Large intestine (tissue), 3 donors: ENCODE data around the gene EMILIN3. TPM values are rescaled to one million over a fixed set of nuclear protein-coding genes. Genes with fewer than 3 reads are reported as not detected.

Experiments used
- DNase-seq, 2 donors: peaks; one replicate each; pipeline versions ENCODE4 v3.0.0 to v3.0.0-alpha.2; 2013
- H3K27ac ChIP-seq: one replicate; pipeline ENCODE4 v1.5.1; 2013; ENCODE audit warnings: low read length
- H3K27me3 ChIP-seq: 2 replicates; pipeline ENCODE4 v1.6.1; 2013; ENCODE audit warnings: low read length; ENCODE audit not compliant: control insufficient read depth, insufficient read depth
- H3K36me3 ChIP-seq: 2 replicates; pipeline ENCODE4 v1.6.1; 2013; ENCODE audit warnings: low read length; ENCODE audit not compliant: control insufficient read depth, insufficient read depth
- H3K4me1 ChIP-seq: one replicate; pipeline ENCODE4 v1.6.1; 2013; ENCODE audit warnings: low read length; ENCODE audit not compliant: control insufficient read depth, insufficient read depth
- H3K4me3 ChIP-seq: one replicate; pipeline ENCODE4 v1.5.1; 2013; ENCODE audit warnings: low read length
- H3K9me3 ChIP-seq: one replicate; pipeline ENCODE4 v1.6.1; 2013; ENCODE audit warnings: mild to moderate bottlenecking, low read depth, low read length, moderate library complexity; ENCODE audit not compliant: control insufficient read depth
- WGBS: methylation state at CpG from one replicate; pipeline ENCODE4 v1.1.5; 2013; ENCODE audit warnings: low lambda C conversion rate; ENCODE audit not compliant: insufficient coverage; 5-methylcytosine and 5-hydroxymethylcytosine counted together
- polyA plus RNA-seq: library from polyadenylated mRNA; unstranded; fragments of 120-200 nt; gene quantifications from one replicate; pipeline ENCODE4 v1.2.1, GENCODE V29; 2013

Gene EMILIN3
- polyA plus RNA-seq, 1 donor, result 4.0 TPM

DNA sequence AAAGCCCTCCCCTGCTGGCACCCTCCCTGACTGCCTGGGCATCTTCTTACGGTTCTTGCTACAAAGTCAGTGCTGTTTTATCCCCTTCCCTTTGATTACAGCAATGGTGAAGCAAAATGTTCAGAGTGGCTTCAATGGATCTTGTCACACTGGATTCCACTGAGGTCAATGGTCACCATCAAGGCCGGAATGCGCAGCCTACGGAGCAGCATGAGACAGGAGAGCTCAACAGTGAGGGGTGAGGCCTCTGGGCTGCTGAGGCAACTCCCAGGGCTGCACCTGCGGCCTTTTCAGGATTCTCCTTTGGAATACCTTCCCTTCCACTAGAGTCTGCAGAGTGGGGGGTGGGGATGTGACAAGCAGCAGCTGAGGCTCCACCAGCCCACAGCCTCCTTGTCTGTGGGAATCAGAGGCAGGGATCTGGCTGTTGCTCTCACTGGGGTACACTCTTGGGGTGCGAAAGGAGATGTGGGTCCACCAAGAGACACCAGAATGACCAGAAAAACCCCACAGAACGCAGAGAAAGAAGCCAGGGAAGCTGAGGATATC lies 40.4 kb upstream of the EMILIN3 start:
- no peaks in the 10 kb centered on the region for H3K27me3 ChIP-seq
- no peaks in the 10 kb centered on the region for H3K9me3 ChIP-seq
- no peaks in the 10 kb centered on the region for H3K4me1 ChIP-seq
- WGBS, result no CpG with 5 or more reads among the region's 7 CpGs
- H3K4me3 ChIP-seq, result no peak overlapping the region
- H3K36me3 ChIP-seq, result peaks cover 83% of the 10 kb centered on the region
- H3K27ac ChIP-seq, result no peak overlapping the region
- no peak for DNase-seq

DNA sequence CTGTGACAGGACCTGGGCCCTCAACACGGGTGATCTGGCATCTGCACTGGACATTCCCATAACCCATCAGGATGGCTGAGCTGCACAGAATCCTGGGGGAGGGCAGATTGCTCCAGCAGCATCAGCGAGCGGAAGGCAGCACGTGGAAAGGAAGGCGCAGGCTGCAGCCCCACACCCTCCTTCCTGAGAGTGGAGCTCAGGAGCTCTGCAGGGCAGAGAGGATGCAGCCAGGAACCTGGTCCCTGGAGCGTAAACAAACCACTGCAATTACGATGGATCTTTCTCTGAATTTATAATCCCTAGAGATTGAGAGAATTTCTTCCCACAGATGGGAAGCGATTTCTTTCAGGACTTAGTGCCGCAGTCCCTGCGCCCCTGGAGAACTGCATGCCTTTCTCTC lies 39.7 kb upstream of the EMILIN3 start:
- no CpG with 5 or more reads among the region's 10 CpGs for WGBS
- H3K27me3 ChIP-seq, result no peaks in the 10 kb centered on the region
- H3K36me3 ChIP-seq, result peaks cover 80% of the 10 kb centered on the region
- H3K9me3 ChIP-seq, result no peaks in the 10 kb centered on the region
- DNase-seq, result no peak
- H3K4me3 ChIP-seq, result no peak overlapping the region
- no peak overlapping the region for H3K27ac ChIP-seq
- H3K4me1 ChIP-seq, result no peaks in the 10 kb centered on the region

DNA sequence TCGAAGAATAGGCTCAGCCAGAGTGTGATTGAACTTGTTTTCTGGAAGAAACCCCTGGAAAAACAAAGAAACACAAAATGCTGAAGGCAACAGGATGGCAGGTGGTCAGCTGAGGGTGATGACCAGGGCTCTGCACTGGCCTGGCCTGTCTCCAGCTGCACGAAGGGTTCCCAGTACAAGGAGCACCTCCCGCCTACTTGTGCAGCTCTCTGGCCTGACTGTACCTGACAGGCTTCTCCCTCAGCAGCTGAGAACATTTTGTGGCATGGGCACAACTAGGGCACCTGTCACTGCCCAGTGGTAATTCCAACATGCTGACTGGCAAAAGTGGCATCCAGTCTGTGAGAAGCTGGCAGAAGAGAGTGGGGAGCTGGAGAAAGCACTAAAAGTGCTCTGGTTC lies 38.8 kb upstream of the EMILIN3 start:
- H3K4me3 ChIP-seq, result no peak overlapping the region
- WGBS, result no CpG with 5 or more reads among the region's 3 CpGs
- no peaks in the 10 kb centered on the region for H3K4me1 ChIP-seq
- peaks cover 73% of the 10 kb centered on the region for H3K36me3 ChIP-seq
- no peaks in the 10 kb centered on the region for H3K9me3 ChIP-seq
- no peak for DNase-seq
- H3K27ac ChIP-seq, result no peak overlapping the region
- no peaks in the 10 kb centered on the region for H3K27me3 ChIP-seq

DNA sequence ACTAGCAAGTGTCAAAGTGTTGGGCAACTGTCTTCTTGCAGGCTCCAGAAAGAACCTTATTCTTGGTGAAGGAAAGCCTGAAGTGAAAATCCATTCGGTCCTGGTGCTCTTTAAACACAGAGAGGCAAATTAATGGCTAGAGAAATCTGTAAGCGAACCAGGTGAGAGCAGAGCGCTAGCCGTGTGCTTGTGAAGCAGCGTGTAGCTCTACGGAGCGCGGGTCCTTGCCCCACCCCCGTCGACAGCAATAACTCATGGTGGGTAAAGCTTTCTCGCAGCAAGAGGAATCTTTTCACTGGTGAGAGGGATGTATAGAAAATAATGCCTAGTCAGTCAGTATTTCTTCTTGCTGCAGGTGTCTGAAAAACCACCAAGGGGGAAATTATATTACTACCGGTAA lies 37.0 kb upstream of the EMILIN3 start:
- 100% methylated on average over 1 of the region's 12 CpGs for WGBS
- DNase-seq, result no peak
- Histone ChIP-seq H3K36me3 (peaks cover 56% of the 10 kb centered on the region), H3K27me3 (no peaks in the 10 kb centered on the region), H3K4me1 (no peaks in the 10 kb centered on the region), H3K4me3 (no peak overlapping the region), H3K27ac (no peak overlapping the region), H3K9me3 (no peaks in the 10 kb centered on the region)

DNA sequence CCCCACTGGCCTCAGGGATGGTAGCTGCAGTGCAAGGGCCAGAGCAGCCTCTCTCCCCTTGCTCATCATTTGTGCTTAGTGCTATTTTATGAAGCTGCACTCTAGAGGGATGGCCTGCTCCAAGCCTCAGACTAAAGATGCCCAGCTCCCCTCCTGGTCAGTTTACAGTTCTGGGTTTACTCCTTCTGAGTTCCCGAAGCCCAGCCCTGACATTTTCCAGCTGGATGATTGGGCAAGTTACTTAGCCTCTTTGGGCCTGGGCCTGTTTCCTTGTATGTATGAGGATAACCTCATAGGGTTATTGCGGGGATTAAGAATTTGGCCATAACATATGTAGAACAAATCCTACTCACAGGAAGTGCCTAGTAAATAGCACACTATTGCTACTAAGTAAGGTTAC lies 31.8 kb upstream of the EMILIN3 start:
- Histone ChIP-seq H3K4me3 (no peak overlapping the region), H3K9me3 (no peaks in the 10 kb centered on the region), H3K4me1 (no peaks in the 10 kb centered on the region), H3K27me3 (peaks cover 2% of the 10 kb centered on the region), H3K36me3 (peaks cover 9% of the 10 kb centered on the region), H3K27ac (no peak overlapping the region)
- 80% methylated on average over 1 of the region's 2 CpGs for whole genome bisulfite sequencing
- DNase-seq, result peak in 1 of 2 donors; percentile 19

DNA sequence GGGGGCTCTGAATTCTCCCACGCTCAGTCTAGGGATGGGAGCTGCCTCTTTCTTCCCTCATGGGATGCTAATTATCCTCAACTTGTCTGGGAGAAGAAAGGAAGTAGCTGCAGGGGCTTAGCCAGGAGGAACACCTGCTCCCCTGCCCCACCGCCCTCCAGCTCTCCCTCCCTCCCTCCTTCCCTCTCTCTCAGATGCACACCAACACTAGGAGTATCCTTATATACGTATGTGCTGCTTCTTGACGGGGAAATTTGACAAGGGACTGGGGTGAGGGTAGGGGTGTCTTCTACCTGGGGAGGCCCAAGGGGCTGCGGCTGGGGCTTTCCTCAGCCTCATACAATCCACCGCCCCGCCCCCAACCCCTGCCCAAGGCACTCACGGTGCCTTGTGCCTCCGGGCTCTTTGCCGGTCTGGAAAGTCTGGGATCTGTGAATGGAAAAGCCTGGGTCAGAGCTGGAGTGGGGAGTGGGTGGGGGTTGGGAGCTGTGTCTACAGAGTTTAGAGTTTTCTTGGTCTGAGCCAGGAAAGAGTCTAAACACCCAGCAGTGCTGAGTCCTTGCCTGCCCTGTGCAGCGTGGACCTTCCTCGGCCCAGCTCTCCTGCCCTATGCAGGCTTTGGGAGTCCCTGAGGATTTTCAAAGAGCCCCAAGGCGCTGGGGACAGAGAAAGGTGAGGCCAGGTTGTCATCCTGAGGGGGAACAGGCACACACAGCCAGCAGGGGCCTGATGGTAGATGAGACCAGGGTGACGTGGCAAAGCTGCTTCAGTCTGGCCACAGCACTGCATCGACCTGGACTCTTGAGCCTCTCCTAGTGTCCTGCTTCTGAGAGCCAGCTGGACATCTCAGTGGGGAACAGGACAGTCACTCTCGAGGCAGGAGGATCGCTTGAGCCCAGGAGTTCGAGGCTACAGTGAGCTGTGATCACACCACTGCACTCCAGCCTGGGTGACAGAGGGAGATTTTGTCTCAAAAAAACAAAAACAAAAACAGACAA lies 29.3 kb upstream of the EMILIN3 start:
- H3K27ac ChIP-seq, result no peak overlapping the region

DNA sequence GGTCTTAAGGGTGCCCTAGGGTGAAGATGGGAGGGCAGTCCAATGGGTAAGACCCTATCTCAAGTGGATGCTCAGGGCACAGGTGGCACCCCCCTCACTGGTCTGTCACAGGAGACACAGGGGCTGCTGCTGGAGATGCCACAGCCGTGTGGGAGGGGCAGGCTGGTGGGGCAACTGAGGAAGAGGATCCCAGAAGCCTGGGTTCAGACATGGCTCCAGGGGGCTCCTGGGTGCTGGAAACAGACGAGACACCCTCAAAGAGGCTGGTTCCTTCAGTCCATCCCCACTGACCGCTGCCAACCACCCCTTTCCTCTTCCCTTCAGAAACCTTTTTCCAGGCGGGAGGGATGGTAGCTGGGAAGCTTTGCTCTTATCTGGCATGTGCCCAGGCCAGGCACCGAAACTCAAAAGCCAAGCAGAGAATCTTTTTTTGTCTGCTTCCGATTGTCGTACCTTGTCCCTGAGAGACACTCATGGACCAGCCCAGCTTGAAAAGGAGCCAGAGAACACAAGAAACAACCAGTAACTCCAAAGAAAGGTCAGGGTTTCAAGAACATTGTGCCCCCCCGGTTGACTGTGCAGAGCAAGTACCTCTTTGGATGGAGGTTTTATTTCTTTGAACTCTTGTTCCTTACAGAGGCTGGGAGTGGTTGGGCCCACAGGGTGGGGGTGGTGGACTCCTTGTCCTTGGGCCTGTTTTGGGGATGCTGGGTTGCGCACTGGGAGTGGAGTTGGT lies 28.5 kb upstream of the EMILIN3 start:
- DNase-seq, result no peak
- Histone ChIP-seq H3K9me3 (no peaks in the 10 kb centered on the region), H3K4me3 (no peak overlapping the region), H3K4me1 (no peaks in the 10 kb centered on the region), H3K27me3 (peaks cover 2% of the 10 kb centered on the region), H3K36me3 (no peaks in the 10 kb centered on the region), H3K27ac (no peak overlapping the region)
- no CpG with 5 or more reads among the region's 9 CpGs for WGBS

More for the DNA sequence above, 29.3 kb upstream of the EMILIN3 start:
- no peak for DNase-seq
- no CpG with 5 or more reads among the region's 18 CpGs for WGBS
- Histone ChIP-seq H3K4me3 (no peak overlapping the region), H3K9me3 (no peaks in the 10 kb centered on the region), H3K36me3 (no peaks in the 10 kb centered on the region), H3K27me3 (peaks cover 2% of the 10 kb centered on the region), H3K4me1 (no peaks in the 10 kb centered on the region)

DNA sequence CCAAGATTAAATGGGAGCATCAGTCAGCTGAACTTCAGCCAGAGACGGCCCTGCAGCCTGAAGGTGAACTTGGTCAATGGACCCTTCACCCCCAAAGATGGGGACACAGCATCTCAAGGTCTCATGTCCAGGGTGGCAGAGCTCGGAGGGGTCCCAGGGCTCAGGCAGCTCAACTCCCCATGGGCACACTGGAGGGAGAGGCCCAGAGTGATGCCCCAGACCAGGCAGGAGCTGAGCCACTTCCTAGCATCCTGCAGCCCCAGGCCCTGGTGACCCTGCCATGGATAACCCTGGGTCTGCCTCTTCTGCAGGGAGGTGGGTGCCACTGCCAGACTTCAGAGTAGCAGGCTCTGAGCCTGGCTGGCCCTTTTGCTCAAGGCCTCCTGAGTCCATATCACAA lies 27.5 kb upstream of the EMILIN3 start:
- Histone ChIP-seq H3K4me1 (no peaks in the 10 kb centered on the region), H3K27ac (no peak overlapping the region), H3K27me3 (peaks cover 2% of the 10 kb centered on the region), H3K4me3 (no peak overlapping the region), H3K9me3 (no peaks in the 10 kb centered on the region), H3K36me3 (no peaks in the 10 kb centered on the region)
- WGBS, result no CpG with 5 or more reads among the region's 2 CpGs
- no peak for DNase-seq

DNA sequence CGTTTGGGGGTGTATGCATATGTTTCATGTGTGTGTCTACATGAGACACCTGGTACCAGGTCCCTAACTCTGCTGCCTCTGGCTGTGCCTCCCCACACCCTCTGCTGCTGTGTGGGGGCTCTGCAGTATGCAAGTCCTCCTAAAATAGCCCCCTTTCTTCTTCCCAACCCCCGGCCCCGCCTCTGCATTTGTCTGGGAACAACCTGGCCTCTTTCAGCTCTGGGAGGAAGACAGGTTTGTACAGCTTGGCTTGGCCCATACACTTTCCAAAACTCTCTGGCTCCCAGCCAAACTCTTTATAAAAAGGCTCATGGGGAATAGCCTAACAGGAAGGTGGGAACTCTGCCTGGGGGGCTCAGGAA lies 27.1 kb upstream of the EMILIN3 start:
- no peak overlapping the region for H3K4me3 ChIP-seq
- no peak for DNase-seq
- WGBS, result no CpG with 5 or more reads among the region's 3 CpGs
- H3K27me3 ChIP-seq, result peaks cover 2% of the 10 kb centered on the region
- no peaks in the 10 kb centered on the region for H3K36me3 ChIP-seq
- no peaks in the 10 kb centered on the region for H3K4me1 ChIP-seq
- H3K9me3 ChIP-seq, result no peaks in the 10 kb centered on the region
- no peak overlapping the region for H3K27ac ChIP-seq

DNA sequence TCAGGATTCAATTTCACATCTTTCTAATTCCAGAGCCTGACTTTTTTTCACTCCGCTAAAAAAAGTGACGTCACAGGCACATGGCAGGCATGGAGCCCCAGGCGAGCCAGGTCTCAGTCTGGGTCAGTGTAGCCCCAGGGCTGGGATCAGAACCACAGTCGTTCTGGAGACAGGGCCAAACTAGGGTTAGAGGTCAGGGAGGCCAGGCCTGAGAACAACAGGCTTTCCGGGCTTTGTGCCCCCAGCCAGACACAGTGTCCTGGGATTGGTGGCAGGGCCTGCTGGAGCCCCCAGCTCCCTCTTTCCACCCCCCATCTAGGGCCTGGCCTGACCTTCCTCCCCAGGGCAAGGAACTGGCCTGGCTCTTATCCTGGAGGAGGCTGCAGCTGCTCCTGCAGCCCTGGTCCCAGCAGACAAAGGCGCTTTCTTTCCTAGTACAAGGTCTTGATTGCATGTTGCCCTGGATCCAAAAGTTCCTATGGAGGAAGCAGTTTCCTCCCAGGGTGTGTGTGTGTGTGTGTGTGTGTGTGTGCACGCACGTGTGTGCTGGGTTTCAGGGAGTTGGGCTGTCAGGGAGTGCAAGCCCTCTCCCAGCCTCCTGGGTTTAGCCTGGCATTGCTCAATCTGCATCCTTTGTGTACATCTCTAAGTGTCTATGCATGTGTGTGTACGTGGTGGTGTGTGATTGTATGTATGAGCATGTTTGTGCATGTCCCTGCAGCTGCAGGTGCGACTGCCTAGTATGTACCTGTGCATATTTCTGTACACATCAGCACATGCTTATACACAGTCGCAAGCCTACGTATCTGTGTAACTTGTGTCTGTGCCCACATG lies 26.5 kb upstream of the EMILIN3 start:
- peaks cover 2% of the 10 kb centered on the region for H3K27me3 ChIP-seq
- H3K9me3 ChIP-seq, result no peaks in the 10 kb centered on the region
- H3K4me3 ChIP-seq, result no peak overlapping the region
- no CpG with 5 or more reads among the region's 12 CpGs for WGBS
- DNase-seq, result no peak
- no peak overlapping the region for H3K27ac ChIP-seq
- H3K36me3 ChIP-seq, result no peaks in the 10 kb centered on the region
- no peaks in the 10 kb centered on the region for H3K4me1 ChIP-seq
